H1 (cell line): Measurements from ENCODE around the gene CYP2W1. TPM values are rescaled to one million over a fixed set of nuclear protein-coding genes. Genes with fewer than 3 reads are reported as not detected.

Source experiments
- CTCF ChIA-PET: fragments of 300-600 bp; sonication (Branson Sonifier 250); formaldehyde crosslinking; loops from one replicate; lab custom pipeline; 2021; ENCODE audit not compliant: partially characterized antibody; lab: Charles Lee
- POLR2A ChIA-PET: fragments of 300-600 bp; sonication (Branson Sonifier 250); formaldehyde crosslinking; loops from one replicate; lab custom pipeline; 2021; ENCODE audit warnings: inconsistent platforms; ENCODE audit not compliant: partially characterized antibody; lab: Charles Lee
- DNase-seq, 2 experiments: peaks; one replicate each; pipeline versions ENCODE4 v3.0.0 to v3.0.0-alpha.2; 2010 to 2022; ENCODE audit warnings: low spot score in 2 of 2, low read depth in 1 of 2, mixed read lengths in 1 of 2
- FAIRE-seq: peaks from 2 replicates; lab custom pipeline; 2011; peaks lifted over from hg19 to GRCh38; lab: Jason Lieb, UNC
- H2AFZ ChIP-seq: 2 replicates; pipeline ENCODE4 v1.8.1; 2012; ENCODE audit warnings: low read length, inconsistent platforms
- H2AK5ac ChIP-seq: 2 replicates; pipeline ENCODE4 v1.6.1; 2013; ENCODE audit warnings: low read depth, low read length
- H2BK120ac ChIP-seq: replicated peaks from 2 replicates; pipeline ENCODE3; 2013; ENCODE audit warnings: low read depth, low read length, inconsistent platforms
- H2BK12ac ChIP-seq: 2 replicates; pipeline ENCODE4 v1.6.1; 2013; ENCODE audit warnings: low read depth, low read length
- H2BK15ac ChIP-seq: 2 replicates; pipeline ENCODE4 v1.6.1; 2013; ENCODE audit warnings: low read length
- H2BK20ac ChIP-seq: 2 replicates; pipeline ENCODE4 v1.6.1; 2013; ENCODE audit warnings: low read length
- H2BK5ac ChIP-seq: 2 replicates; pipeline ENCODE4 v1.6.1; 2013; ENCODE audit warnings: low read depth, low read length
- H3K14ac ChIP-seq: 2 replicates; pipeline ENCODE4 v1.6.1; 2013; ENCODE audit warnings: inconsistent platforms; ENCODE audit not compliant: insufficient read length
- H3K18ac ChIP-seq: 2 replicates; pipeline ENCODE4 v1.6.1; 2013; ENCODE audit warnings: low read length; ENCODE audit errors: extremely low read depth
- H3K23ac ChIP-seq: 2 replicates; pipeline ENCODE4 v1.6.1; 2013; ENCODE audit warnings: inconsistent platforms; ENCODE audit not compliant: insufficient read length
- H3K23me2 ChIP-seq: 2 replicates; pipeline ENCODE4 v1.6.1; 2013; ENCODE audit warnings: low read depth, low read length
- H3K27ac ChIP-seq: 2 replicates; pipeline ENCODE4 v1.6.1; 2011; ENCODE audit warnings: low read depth, low read length, inconsistent platforms
- H3K27me3 ChIP-seq, 4 experiments: replicated peaks in 1 of 4; 1 replicate in 1 of 4; 2 replicates in 3 of 4; pipeline versions ENCODE4 v1.6.1 to v1.8.1; 2011 to 2013; ENCODE audit warnings: low read length in 3 of 4, mild to moderate bottlenecking in 3 of 4, inconsistent platforms in 2 of 4, mixed read lengths in 2 of 4, moderate library complexity in 1 of 4; ENCODE audit not compliant: control insufficient read depth in 3 of 4, insufficient read depth in 3 of 4; ENCODE audit errors: extremely low read depth in 1 of 4
- H3K36me3 ChIP-seq, 4 experiments: 2 replicates each; pipeline versions ENCODE4 v1.6.1 to v1.8.1; 2011 to 2013; ENCODE audit warnings: mild to moderate bottlenecking in 4 of 4, low read length in 3 of 4, moderate library complexity in 2 of 4, control low read depth in 1 of 4, inconsistent platforms in 1 of 4; ENCODE audit not compliant: insufficient read depth in 4 of 4, control insufficient read depth in 2 of 4
- H3K4ac ChIP-seq: replicated peaks from 2 replicates; pipeline ENCODE3; 2013; ENCODE audit warnings: low read length, low read depth, mixed read lengths, inconsistent platforms; ENCODE audit not compliant: insufficient read length
- H3K4me1 ChIP-seq, 4 experiments: replicated peaks in 1 of 4; 1 replicate in 1 of 4; 2 replicates in 3 of 4; pipeline versions ENCODE4 v1.6.1 to v1.8.1; 2011 to 2013; ENCODE audit warnings: low read length in 3 of 4, inconsistent platforms in 2 of 4, mixed read lengths in 1 of 4; ENCODE audit not compliant: insufficient read depth in 4 of 4, control insufficient read depth in 3 of 4
- H3K4me2 ChIP-seq, 2 experiments: 2 replicates each; pipeline versions ENCODE4 v1.6.1 to v1.8.1; 2011 to 2013; ENCODE audit warnings: low read depth in 2 of 2, low read length in 2 of 2, control low read depth in 1 of 2, inconsistent platforms in 1 of 2, mild to moderate bottlenecking in 1 of 2; ENCODE audit not compliant: insufficient read depth in 1 of 2
- H3K4me3 ChIP-seq, 4 experiments: fragments of 200-600, 300-600 bp in 1 of 4; sonication (generic), shearing (Covaris generic), sonication (Bioruptor Twin) in 1 of 4; 2 replicates each; pipeline versions ENCODE4 v1.5.1 to v1.8.1; 2011 to 2016; ENCODE audit warnings: low read length in 4 of 4, low read depth in 3 of 4, control low read depth in 2 of 4, inconsistent platforms in 2 of 4, mild to moderate bottlenecking in 2 of 4, mixed read lengths in 1 of 4, moderate library complexity in 1 of 4; ENCODE audit not compliant: insufficient read depth in 2 of 4; ENCODE audit errors: extremely low read depth in 1 of 4
- H3K56ac ChIP-seq: replicated peaks from 2 replicates; pipeline ENCODE3; 2013; ENCODE audit warnings: low read depth, mild to moderate bottlenecking, mixed read lengths, low read length, inconsistent platforms; ENCODE audit not compliant: insufficient read length
- H3K79me1 ChIP-seq: 2 replicates; pipeline ENCODE4 v1.6.1; 2013; ENCODE audit warnings: low read depth, low read length, control low read depth
- H3K79me2 ChIP-seq, 2 experiments: 2 replicates each; pipeline versions ENCODE4 v1.6.1 to v1.8.1; 2012 to 2013; ENCODE audit warnings: low read length in 2 of 2, mild to moderate bottlenecking in 2 of 2, inconsistent platforms in 1 of 2; ENCODE audit not compliant: insufficient read depth in 2 of 2, control insufficient read depth in 1 of 2
- H3K9ac ChIP-seq, 4 experiments: replicated peaks in 1 of 4; 1 replicate in 1 of 4; 2 replicates in 3 of 4; pipeline versions ENCODE4 v1.6.1 to v1.8.1; 2011 to 2013; ENCODE audit warnings: low read depth in 3 of 4, low read length in 3 of 4, control low read depth in 2 of 4, mild to moderate bottlenecking in 2 of 4, moderate library complexity in 2 of 4, inconsistent platforms in 1 of 4; ENCODE audit errors: extremely low read depth in 1 of 4
- H3K9me3 ChIP-seq, 2 experiments: 2 replicates each; pipeline versions ENCODE4 v1.6.1 to v1.8.1; 2012 to 2013; ENCODE audit warnings: mild to moderate bottlenecking in 2 of 2, moderate library complexity in 2 of 2, control low read depth in 1 of 2, inconsistent platforms in 1 of 2, low read depth in 1 of 2, low read length in 1 of 2, mixed read lengths in 1 of 2; ENCODE audit not compliant: insufficient read depth in 2 of 2
- H4K20me1 ChIP-seq, 2 experiments: replicated peaks in 1 of 2; 2 replicates each; pipeline versions ENCODE3 to v1.8.1; 2011 to 2013; ENCODE audit warnings: inconsistent platforms in 2 of 2, low read length in 2 of 2, mild to moderate bottlenecking in 1 of 2; ENCODE audit not compliant: insufficient read depth in 2 of 2, control insufficient read depth in 1 of 2
- H4K5ac ChIP-seq: 2 replicates; pipeline ENCODE4 v1.6.1; 2013; ENCODE audit warnings: low read length, low read depth, mixed read lengths, inconsistent platforms; ENCODE audit not compliant: insufficient read length
- H4K8ac ChIP-seq: 2 replicates; pipeline ENCODE4 v1.8.0; 2013; ENCODE audit warnings: mild to moderate bottlenecking, moderate library complexity, low read length, inconsistent platforms; ENCODE audit not compliant: insufficient read depth; ENCODE audit errors: extremely low read depth
- H4K91ac ChIP-seq: replicated peaks from 2 replicates; pipeline ENCODE3; 2013; ENCODE audit warnings: low read length, mixed read lengths, inconsistent platforms; ENCODE audit not compliant: insufficient read length
- ATF2 ChIP-seq: IDR thresholded peaks from 2 replicates; pipeline ENCODE4 v1.6.1; 2012; ENCODE audit warnings: low read length, inconsistent platforms
- SIX5 ChIP-seq: IDR thresholded peaks from 2 replicates; pipeline ENCODE4 v1.6.1; 2011; ENCODE audit warnings: mild to moderate bottlenecking, low read depth, low read length
- SRF ChIP-seq: IDR thresholded peaks from 2 replicates; pipeline ENCODE4 v1.6.1; 2011; ENCODE audit warnings: mild to moderate bottlenecking, low read depth, low read length, moderate library complexity
- WGBS, 2 experiments: shearing (Covaris generic) in 1 of 2; methylation state at CpG; one replicate each; pipeline versions ENCODE4 v1.1.6 to v1.1.7; 2013 to 2015; ENCODE audit warnings: low lambda C conversion rate in 2 of 2, mixed read lengths in 2 of 2, inconsistent platforms in 1 of 2, low coverage in 1 of 2, missing lambda C conversion rate in 1 of 2; ENCODE audit not compliant: insufficient replicate concordance in 2 of 2, insufficient coverage in 1 of 2, insufficient read length in 1 of 2; ENCODE audit errors: extremely low coverage in 1 of 2, missing lambda C conversion rate in 1 of 2; 5-methylcytosine and 5-hydroxymethylcytosine counted together
- polyA plus RNA-seq, 7 experiments: library from polyadenylated mRNA; depleted of rRNA in 3 of 7; stranded (reverse) in 5 of 7; unstranded in 2 of 7; fragments of >200 nt in 5 of 7; fragments of 200-250 nt in 2 of 7; gene quantifications; 1 replicate in 5 of 7; 2 replicates in 1 of 7; 4 replicates in 1 of 7; pipeline versions ENCODE4 v1.2.1 to v1.2.3, GENCODE V29; 2011 to 2013; ENCODE audit warnings: missing spikeins in 2 of 7, mixed read lengths in 2 of 7
- total RNA-seq: library from RNA; stranded (reverse); fragmentation: NEBNext Ultra II Directional; extraction: Animal tissue kit (Norgen Biotek cat#: 25700); gene quantifications from 2 replicates; pipeline ENCODE4 v1.2.1, GENCODE V29; 2021

Gene CYP2W1
- total and polyA plus RNA-seq, 2 of the 8 experiments (the other 6 are each of a cell fraction or from before 2014, with no cell fraction given), result not detected

- H4K91ac ChIP-seq, result no peak overlapping the region
- H3K18ac ChIP-seq, result no peak overlapping the region
- H3K23me2 ChIP-seq, result no peaks in the 10 kb centered on the region
- no peak overlapping the region for H3K4ac ChIP-seq
- no peak overlapping the region for H2BK12ac ChIP-seq
- POLR2A ChIA-PET, result interaction anchor here (0.7 to 1.1 kb wide), 3 partner anchors 10 to 30 kb away, joined by 3 read pairs; no protein-coding TSS in a partner anchor
- no peaks in the 10 kb centered on the region for H3K9me3 ChIP-seq
- FAIRE-seq (no peak), DNase-seq (no peak)
- H3K36me3 ChIP-seq, result no peaks in the 10 kb centered on the region
- no peak overlapping the region for H2BK20ac ChIP-seq
- H3K9ac ChIP-seq, result no peak overlapping the region
- H2BK120ac ChIP-seq, result no peak overlapping the region
- H2AK5ac ChIP-seq, result no peak overlapping the region
- H4K20me1 ChIP-seq, result no peaks in the 10 kb centered on the region
- no peak overlapping the region for H3K56ac ChIP-seq
- no peak overlapping the region for H4K5ac ChIP-seq
- no peaks in the 10 kb centered on the region; a peak in 3 of 7 replicates for H3K4me1 ChIP-seq
- no peaks in the 10 kb centered on the region for H3K79me1 ChIP-seq
- no peak overlapping the region for H3K14ac ChIP-seq
- TF ChIP-seq SIX5 (no peak), ATF2 (no peak), SRF (no peak)
- H2AFZ ChIP-seq, result no peak overlapping the region
- no peaks in the 10 kb centered on the region for H3K79me2 ChIP-seq
- H2BK15ac ChIP-seq, result no peak overlapping the region
- WGBS, 2 experiments, result 95% methylated on average over 21 of the region's 46 CpGs; no CpG with 5 or more reads in 1 of the 2 experiments
- H2BK5ac ChIP-seq, result no peak overlapping the region
- H3K23ac ChIP-seq, result no peak overlapping the region
- H3K4me2 ChIP-seq, result no peak overlapping the region
- H3K27me3 ChIP-seq, result no peaks in the 10 kb centered on the region
- no peak overlapping the region for H3K4me3 ChIP-seq
- no peak overlapping the region for H3K27ac ChIP-seq
- no peak overlapping the region for H4K8ac ChIP-seq
- CTCF ChIA-PET, result interaction anchor here (1.0 to 1.1 kb wide), 2 partner anchors 13 to 35 kb away, joined by 3 read pairs; no protein-coding TSS in a partner anchor
Observed at GRCh38 chr7:935164-935873, 47.7 kb upstream of the CYP2W1 start.
